AG08395 (cell line): ENCODE data around the gene PI3.

Experiments used
- DNase-seq: peaks from one replicate; pipeline ENCODE4 v3.0.0; 2012; ENCODE audit warnings: mixed read lengths, low spot score

Gene PI3

DNA sequence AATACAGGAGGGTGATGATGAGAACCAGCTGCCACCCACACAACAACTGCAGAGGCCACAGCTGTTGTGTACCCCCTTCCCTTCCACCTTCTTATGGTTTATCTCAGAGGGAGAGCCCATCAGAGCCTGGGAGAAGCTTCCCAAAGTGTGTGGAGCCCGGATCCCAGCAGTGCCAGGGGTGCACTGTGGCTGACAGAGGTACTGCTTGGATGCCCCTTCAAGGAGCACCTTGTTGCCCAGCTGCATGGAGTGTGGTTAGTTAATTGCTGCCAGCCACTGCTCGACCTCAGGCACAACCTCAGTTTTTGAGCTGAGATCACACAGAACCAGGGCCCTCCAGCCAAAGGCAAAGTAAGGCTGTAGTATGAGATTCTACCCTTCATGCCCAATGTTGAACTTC is 13.0 kb downstream of the PI3 start:
- DNase-seq, result no peak

- DNase-seq, result no peak
These were observed 14.4 kb downstream of the PI3 start for GRCh38 chr20:45189067-45189609.

DNA sequence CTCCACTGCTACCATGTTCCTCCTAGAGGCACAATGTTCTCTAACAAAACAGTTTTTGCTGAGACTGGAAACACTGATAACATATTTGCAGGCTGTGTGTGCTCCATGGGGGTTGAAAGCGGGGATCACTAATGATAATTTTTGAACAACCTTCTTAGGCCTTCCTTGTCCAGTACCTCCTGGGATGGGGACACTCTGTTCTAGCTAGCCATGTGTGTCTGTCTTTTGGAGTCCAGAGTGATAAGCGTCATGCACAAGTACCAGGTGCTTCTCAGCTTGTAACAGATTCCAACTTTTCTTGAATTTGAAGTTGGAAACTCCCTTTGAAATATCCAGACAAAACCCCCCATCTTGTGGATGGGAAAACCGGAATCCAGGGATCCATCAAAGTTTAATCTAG is 15.2 kb downstream of the PI3 start:
- no peak for DNase-seq

GRCh38 chr20:45191926-45192325 is 17.2 kb downstream of the PI3 start:
- no peak for DNase-seq

DNA sequence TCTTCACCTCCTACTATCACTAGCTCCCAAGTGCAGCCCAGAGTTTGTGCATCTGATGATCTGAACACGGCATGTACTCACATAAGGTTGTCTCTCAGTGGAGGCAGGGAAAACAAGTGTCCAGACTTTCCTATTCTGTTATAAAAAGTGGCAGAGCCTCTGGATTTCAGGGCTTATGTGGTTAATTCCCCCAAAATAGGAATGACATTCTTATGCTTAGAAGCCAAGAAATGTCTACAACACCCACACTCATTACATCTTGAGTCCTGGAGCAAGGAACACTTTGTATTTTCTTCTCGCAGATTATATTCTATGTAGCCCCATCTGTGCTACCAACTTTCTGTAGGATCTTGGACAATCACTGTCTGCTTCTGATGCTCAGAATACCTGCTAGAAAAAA is 18.6 kb downstream of the PI3 start:
- DNase-seq, result no peak

GRCh38 chr20:45206725-45207124 is 32.0 kb downstream of the PI3 start, which contains the start of gene SEMG1:
Gene SEMG1, plus strand, starts transcription at chr20:45207033. Its CDS starts 21 bp downstream, at chr20:45207054.
- DNase-seq, result no peak

DNA sequence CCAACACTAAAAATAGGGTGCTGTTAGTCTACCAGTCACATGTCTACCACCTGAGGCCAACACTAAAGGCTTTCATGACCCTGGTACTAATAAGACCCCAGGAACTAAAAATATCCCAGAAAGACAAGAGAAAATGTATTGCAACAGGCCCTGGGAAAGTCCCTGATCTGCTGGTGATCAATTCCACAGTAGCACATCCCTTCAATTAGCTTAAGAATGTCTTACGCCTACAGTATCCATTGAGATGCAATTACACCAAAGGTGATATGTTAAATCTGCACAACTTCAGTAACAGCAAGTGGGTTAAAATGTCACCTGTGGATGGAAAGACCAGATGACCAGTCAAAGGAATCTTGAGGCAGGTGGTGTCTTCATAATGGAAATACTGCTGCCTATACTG is 35.2 kb downstream of the PI3 start:
- DNase-seq, result no peak

GRCh38 chr20:45211569-45212474 is 37.1 kb downstream of the PI3 start:
- DNase-seq, result no peak

GRCh38 chr20:45212836-45213235 is 38.1 kb downstream of the PI3 start:
- DNase-seq, result no peak

GRCh38 chr20:45218124-45218523 is 43.4 kb downstream of the PI3 start:
- no peak for DNase-seq

DNA sequence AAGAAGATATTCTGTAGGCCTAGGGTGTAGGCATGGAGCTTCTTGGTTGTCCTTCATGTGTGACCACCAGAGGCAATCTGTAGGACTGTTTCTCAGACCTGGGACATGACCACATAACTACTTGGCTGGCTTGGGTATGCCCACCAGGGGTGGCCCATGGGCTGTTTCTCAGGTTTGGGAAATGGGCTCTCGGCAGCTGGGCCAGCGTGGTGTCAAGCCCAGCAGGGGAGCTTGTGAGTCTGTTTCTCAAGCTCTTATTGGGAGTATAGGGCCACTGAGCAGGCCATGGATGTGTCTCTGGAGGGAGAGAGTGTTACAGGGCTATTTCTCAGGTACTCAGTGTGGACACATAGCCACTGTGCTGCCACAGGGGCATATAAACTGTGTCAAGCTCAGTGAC is 43.9 kb downstream of the PI3 start:
- DNase-seq, result no peak

GRCh38 chr20:45221076-45221475 is 46.4 kb downstream of the PI3 start, which contains the start of gene SEMG2:
Gene SEMG2, plus strand, starts transcription at chr20:45221373. Its CDS starts 17 bp downstream, at chr20:45221390.
- no peak for DNase-seq

- DNase-seq, result no peak
These were observed 48.4 kb downstream of the PI3 start for GRCh38 chr20:45223136-45223535.
